ENCODE results near the gene SDCBP2. TPM values are rescaled to one million over a fixed set of nuclear protein-coding genes. Genes with fewer than 3 reads are reported as not detected.
A peak's percentile ranks its signal among the peaks of the same experiment; 100 is the strongest.

Gene SDCBP2
- total RNA-seq, 1 experiment from 2014 or later = 5.0 TPM

- no peak for DNase-seq (ENCODE audit: extremely low read depth, low read depth)
These were observed 49.9 kb downstream of the SDCBP2 start for GRCh38 chr20:1278993-1279392.

- DNase-seq (ENCODE audit: extremely low read depth, low read depth) = no peak
These were observed 51.2 kb downstream of the SDCBP2 start for GRCh38 chr20:1277529-1278322.

- no peak for DNase-seq (ENCODE audit: extremely low read depth, low read depth)
These were observed 53.0 kb downstream of the SDCBP2 start for GRCh38 chr20:1275919-1276318.

DNA sequence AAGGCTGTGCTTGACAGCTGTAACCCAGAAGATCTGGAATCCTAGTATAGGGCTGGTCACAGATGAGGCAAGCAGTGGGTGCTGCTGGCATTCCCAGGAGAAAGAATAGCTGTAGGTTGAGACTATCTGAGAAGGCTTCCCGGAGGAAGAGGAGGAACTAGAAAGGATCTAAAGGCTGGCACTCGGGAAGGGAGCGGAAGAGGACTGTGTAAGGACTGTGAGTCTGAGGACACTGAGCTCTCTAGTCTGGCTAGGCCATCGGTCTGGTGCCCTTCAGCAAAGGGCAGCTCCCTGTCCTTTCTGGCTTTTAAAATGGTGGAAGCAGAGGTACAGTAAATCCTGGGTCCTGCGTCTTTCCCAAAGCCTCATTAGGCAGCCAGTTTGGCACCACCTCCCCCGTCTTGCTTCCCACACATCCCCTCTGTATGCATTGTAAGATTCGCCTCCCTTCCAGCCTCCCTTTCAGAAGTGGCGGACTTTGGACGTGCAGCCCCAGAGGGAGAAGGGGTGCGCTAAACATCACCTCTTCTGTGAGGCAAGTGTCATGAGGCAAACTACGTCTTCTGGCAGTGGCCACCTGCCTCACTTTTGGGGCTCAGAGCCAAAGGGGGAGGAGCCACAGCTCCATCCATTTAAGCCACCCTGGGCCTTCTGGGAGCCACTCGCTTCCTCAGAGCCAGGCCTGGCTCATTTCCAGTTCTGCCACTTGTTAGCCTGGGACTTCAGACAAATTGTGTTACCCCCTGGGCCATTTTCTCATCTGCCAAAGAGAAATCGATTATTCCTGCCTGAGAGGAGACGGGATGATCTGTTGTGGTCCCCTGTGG, 54.2 kb downstream of the SDCBP2 start:
- DNase-seq (ENCODE audit: extremely low read depth, low read depth) = no peak

- DNase-seq (ENCODE audit: extremely low read depth, low read depth) = no peak
These were observed 55.6 kb downstream of the SDCBP2 start for GRCh38 chr20:1273366-1273765.

DNA sequence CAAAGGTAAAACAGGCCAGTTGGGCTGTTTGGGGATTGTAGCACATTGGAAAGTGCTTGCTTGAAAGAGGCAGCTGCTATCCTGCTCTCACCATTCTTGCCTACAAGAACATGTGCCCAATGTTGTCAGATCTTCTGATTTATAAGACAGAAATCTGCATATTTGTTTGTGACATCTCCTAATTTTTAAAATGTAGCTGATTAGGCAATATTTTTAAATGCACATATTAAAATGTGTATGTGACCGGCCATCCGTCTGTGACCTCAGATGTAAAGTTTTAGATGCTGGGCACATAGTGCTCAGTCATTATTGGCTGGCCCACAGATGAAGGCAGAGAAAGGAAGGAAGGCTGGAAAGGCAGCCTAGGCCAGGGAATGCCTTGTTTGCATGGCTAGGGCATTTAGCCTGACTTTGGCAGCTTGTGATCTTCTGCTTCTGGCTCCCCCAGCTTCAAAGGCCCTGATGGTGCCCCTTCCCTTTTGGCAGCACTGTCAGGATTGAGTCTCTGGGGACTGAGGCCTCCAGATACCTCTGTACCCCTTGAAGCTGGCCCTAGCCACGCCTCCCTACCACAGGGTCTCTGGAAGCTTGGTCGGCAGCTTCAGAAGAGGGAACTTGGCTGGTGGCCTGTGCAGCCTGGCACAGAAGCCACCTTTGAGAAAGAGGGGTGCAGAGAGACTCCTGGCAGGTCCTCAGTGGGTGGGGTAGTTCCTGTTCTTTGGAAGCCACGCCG, 56.4 kb downstream of the SDCBP2 start:
- no peak for DNase-seq (ENCODE audit: extremely low read depth, low read depth)

DNA sequence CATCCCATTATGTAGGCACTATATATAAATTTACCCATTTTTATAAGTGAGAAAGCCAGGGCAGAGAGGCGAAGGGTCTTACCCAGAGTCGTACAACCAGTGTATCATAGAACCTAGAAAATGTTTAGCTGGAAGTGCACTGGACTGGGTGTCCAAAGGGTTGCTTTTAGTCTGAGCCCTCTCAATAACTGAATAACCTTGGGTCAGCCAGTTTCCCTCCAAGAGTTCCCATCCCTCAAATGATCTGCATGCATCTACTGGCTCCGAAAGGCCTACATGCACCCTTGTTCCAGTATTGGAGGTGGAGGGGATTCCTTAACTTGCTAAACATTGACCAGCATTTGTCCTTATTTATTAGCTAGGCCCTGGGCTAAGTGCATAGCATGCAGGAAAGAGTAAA, 59.1 kb downstream of the SDCBP2 start:
- no peak for DNase-seq (ENCODE audit: extremely low read depth, low read depth)

- DNase-seq (ENCODE audit: extremely low read depth, low read depth) = no peak
These were observed 59.7 kb downstream of the SDCBP2 start for GRCh38 chr20:1269235-1269634.

- DNase-seq (ENCODE audit: extremely low read depth, low read depth) = no peak
These were observed 61.0 kb downstream of the SDCBP2 start for GRCh38 chr20:1267809-1268374.

GRCh38 chr20:1267161-1267560, 61.8 kb downstream of the SDCBP2 start:
- DNase-seq (ENCODE audit: extremely low read depth, low read depth) = no peak

GRCh38 chr20:1266167-1266973, 62.6 kb downstream of the SDCBP2 start, which contains the start of gene SNPH:
Gene SNPH, plus strand, starts transcription at chr20:1266294. Its CDS starts 29,946 bp downstream, at chr20:1296240.
- peak; percentile 27 for DNase-seq (ENCODE audit: extremely low read depth, low read depth)

DNA sequence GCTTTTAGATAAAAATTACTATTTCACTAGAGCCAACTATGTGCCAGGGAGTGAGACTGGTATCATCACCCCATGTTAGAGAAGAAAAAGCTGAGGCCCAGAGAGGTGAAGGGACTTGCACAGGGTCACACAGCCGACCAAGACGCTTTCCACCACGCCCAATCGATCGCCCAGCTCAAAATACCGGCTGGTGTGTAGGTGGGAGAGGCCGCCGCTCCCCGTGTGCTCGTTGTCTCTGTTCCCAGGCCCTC, 63.1 kb downstream of the SDCBP2 start:
- no peak for DNase-seq (ENCODE audit: extremely low read depth, low read depth)

DNA sequence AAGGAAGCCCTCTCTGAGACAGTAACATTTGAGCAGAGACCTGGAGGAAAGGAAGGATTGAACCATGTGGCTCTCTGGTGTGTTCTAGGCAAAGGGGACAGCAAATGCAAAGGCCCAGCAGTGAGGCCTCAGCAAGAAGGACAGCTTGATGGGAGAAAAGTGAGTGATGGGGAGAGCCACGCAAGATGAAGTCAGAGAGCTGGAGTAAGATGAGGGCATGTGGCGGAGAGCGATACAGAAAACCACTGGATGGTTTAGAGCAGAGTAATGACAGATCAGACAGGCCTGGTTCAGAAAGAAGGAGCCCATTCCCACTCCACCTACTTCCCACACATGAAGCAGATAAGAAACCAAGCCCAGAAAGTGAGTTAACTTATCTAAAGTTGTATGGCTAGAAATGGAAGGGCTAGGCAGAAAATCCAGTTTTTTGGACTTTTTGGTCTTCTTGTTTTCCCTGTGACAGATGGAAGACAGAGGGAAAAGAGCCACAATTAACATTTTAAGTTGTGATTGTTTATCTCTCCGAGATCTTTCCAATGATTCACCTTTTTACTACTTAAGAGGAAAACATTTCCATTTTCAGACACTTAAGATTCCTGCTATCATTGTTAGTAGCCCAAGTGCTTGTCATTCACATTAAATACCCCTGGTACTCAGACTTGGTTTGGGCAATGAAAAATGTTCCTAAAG, 63.6 kb downstream of the SDCBP2 start:
- DNase-seq (ENCODE audit: extremely low read depth, low read depth) = no peak

- no peak for DNase-seq (ENCODE audit: extremely low read depth, low read depth)
These were observed 64.2 kb downstream of the SDCBP2 start for GRCh38 chr20:1264727-1265126.

- no peak for DNase-seq (ENCODE audit: extremely low read depth, low read depth)
These were observed 65.1 kb downstream of the SDCBP2 start for GRCh38 chr20:1263853-1264252.

Other genes with a start within 250 kb of the SDCBP2 start
- gene PSMF1, start 210.5 kb downstream of the SDCBP2 start, total RNA-seq (2014; rRNA removed; shearing (Covaris generic)) = 66.4 and 76.8 TPM in 2 replicates
- 1.6 and 2.2 TPM in 2 replicates for gene TMEM74B, start 144.2 kb downstream of the SDCBP2 start, total RNA-seq (2014; rRNA removed; shearing (Covaris generic))
- gene C20orf202, start 125.7 kb downstream of the SDCBP2 start, total RNA-seq (2014; rRNA removed; shearing (Covaris generic)) = 0.05 TPM in 1 of 2 replicates, not detected in the other
- 0.25 and 0.32 TPM in 2 replicates for gene RAD21L1, start 103.1 kb downstream of the SDCBP2 start, total RNA-seq (2014; rRNA removed; shearing (Covaris generic))
- 2.8 and 3.4 TPM in 2 replicates for gene SNPH, start 62.8 kb downstream of the SDCBP2 start, total RNA-seq (2014; rRNA removed; shearing (Covaris generic))
- 140 and 170 TPM in 2 replicates for gene FKBP1A, start 63.9 kb upstream of the SDCBP2 start, total RNA-seq (2014; rRNA removed; shearing (Covaris generic))
- 32.5 and 48.4 TPM in 2 replicates for gene NSFL1C, start 137.7 kb upstream of the SDCBP2 start, total RNA-seq (2014; rRNA removed; shearing (Covaris generic))
- not detected in 2 replicates for gene SIRPB2, start 162.3 kb upstream of the SDCBP2 start, total RNA-seq (2014; rRNA removed; shearing (Covaris generic))
- not detected in 2 replicates for gene SIRPD, start 228.6 kb upstream of the SDCBP2 start, total RNA-seq (2014; rRNA removed; shearing (Covaris generic))

Data from NCI-H460 (cell line).